A549 (cell line): ENCODE data around the gene PPM1M. TPM values are rescaled to one million over a fixed set of nuclear protein-coding genes. Genes with fewer than 3 reads are reported as not detected.

Source experiments
- ATAC-seq, 2 experiments: fragments of 200-7000 bp in 1 of 2; fragments of >200 bp in 1 of 2; cut with Nextera tagmentation in 1 of 2; cut with Tn5 transposase in 1 of 2; 3 replicates each; pipeline versions ENCODE4 v1.8.0 to v1.9.1; 2018 to 2020; ENCODE audit warnings: mild to moderate bottlenecking in 1 of 2, moderate library complexity in 1 of 2
- CTCF ChIA-PET: fragments of 300-600 bp; sonication (Branson Sonifier 250); formaldehyde crosslinking; extraction: SDS; loops from one replicate; lab custom pipeline; 2021; ENCODE audit warnings: antibody characterized with exemption, inconsistent platforms; lab: Yijun Ruan, JAX
- POLR2A ChIA-PET: fragments of 350-600 bp; formaldehyde crosslinking; extraction: SDS; loops from one replicate; lab custom pipeline; 2021; ENCODE audit warnings: antibody characterized with exemption, inconsistent platforms; lab: Yijun Ruan, JAX
- DNase-seq, 2 experiments: peaks; one replicate each; pipeline versions ENCODE4 v3.0.0 to v3.0.0-alpha.2; 2011 to 2016; ENCODE audit warnings: low read depth in 1 of 2, low spot score in 1 of 2
- FAIRE-seq: peaks from 2 replicates; lab custom pipeline; 2011; peaks lifted over from hg19 to GRCh38; lab: Jason Lieb, UNC
- H3K27ac ChIP-seq, 2 experiments: fragments of >200 bp; sonication (Bioruptor Twin); formaldehyde crosslinking; 3 replicates each; pipeline ENCODE4 v1.5.1; 2016 to 2017
- H3K4me1 ChIP-seq: fragments of >200 bp; sonication (Bioruptor Twin); formaldehyde crosslinking; 3 replicates; pipeline ENCODE4 v1.6.1; 2016
- H3K4me2 ChIP-seq: fragments of >200 bp; sonication (Bioruptor Twin); formaldehyde crosslinking; 3 replicates; pipeline ENCODE4 v1.6.1; 2016
- H3K4me3 ChIP-seq: fragments of >200 bp; sonication (Bioruptor Twin); formaldehyde crosslinking; 3 replicates; pipeline ENCODE4 v1.5.1; 2016
- H3K9me3 ChIP-seq: fragments of >200 bp; sonication (Bioruptor Twin); formaldehyde crosslinking; 3 replicates; pipeline ENCODE4 v1.6.1; 2016
- CHD4 ChIP-seq: fragments of 200-600 bp; sonication (generic); IDR thresholded peaks from 2 replicates; pipeline ENCODE4 v1.6.1; 2016; ENCODE audit warnings: antibody characterized with exemption, mild to moderate bottlenecking, borderline replicate concordance
- EHF ChIP-seq: fragments of 250-450 bp; sonication (Bioruptor Pico); IDR thresholded peaks from 2 replicates; pipeline ENCODE4 v1.5.0; 2020; ENCODE audit warnings: mild to moderate bottlenecking
- ESRRA ChIP-seq: fragments of 150-350 bp; IDR thresholded peaks from 2 replicates; pipeline ENCODE4 v1.6.1; 2014; ENCODE audit warnings: mild to moderate bottlenecking, low read length, borderline replicate concordance
- GATA3 ChIP-seq: IDR thresholded peaks from 2 replicates; pipeline ENCODE4 v1.6.1; 2012; ENCODE audit warnings: borderline replicate concordance
- MAFK ChIP-seq: fragments of 450-650 bp; IDR thresholded peaks from 2 replicates; pipeline ENCODE4 v1.6.1; 2014; ENCODE audit not compliant: partially characterized antibody
- NFE2L2 ChIP-seq: fragments of 150-350 bp; conservative IDR thresholded peaks from 2 replicates; pipeline ENCODE4 v1.6.1; 2014; ENCODE audit warnings: low read length
- RAD21 ChIP-seq, 2 experiments: fragments of >200 bp in 1 of 2; sonication (Bioruptor Twin) in 1 of 2; formaldehyde crosslinking in 1 of 2; IDR thresholded peaks in 1 of 2; conservative IDR thresholded peaks in 1 of 2; 2 replicates in 1 of 2; 3 replicates in 1 of 2; pipeline ENCODE4 v1.6.1; 2012 to 2018; ENCODE audit warnings: inconsistent platforms in 1 of 2
- TP53 ChIP-seq: fragments of 250-450 bp; sonication (Bioruptor Pico); IDR thresholded peaks from 2 replicates; pipeline ENCODE4 v1.5.0; 2021; ENCODE audit warnings: mild to moderate bottlenecking, moderate library complexity
- ZC3H11A ChIP-seq: fragments of 450-650 bp; IDR thresholded peaks from 2 replicates; pipeline ENCODE4 v1.6.1; 2014; ENCODE audit warnings: antibody characterized with exemption, mild to moderate bottlenecking
- ZNF302 ChIP-seq: fragments of 250-450 bp; sonication (Bioruptor Pico); IDR thresholded peaks from 2 replicates; pipeline ENCODE4 v1.9.0; 2021; ENCODE audit warnings: inconsistent platforms, mild to moderate bottlenecking, moderate library complexity
- WGBS: methylation state at CpG from one replicate; pipeline ENCODE4 v1.1.6; 2017; ENCODE audit errors: missing lambda C conversion rate; 5-methylcytosine and 5-hydroxymethylcytosine counted together
- polyA plus RNA-seq, 4 experiments: library from polyadenylated mRNA; depleted of rRNA in 3 of 4; stranded (reverse); fragments of >200 nt; fragmentation: RNase III in 1 of 4; extraction: RNeasy Plus Mini Kit Qiagen cat#74134 plus additional on column Dnase treatment in 1 of 4; gene quantifications; 2 replicates in 3 of 4; 3 replicates in 1 of 4; pipeline ENCODE4 v1.2.3, GENCODE V29; 2011 to 2017
- TF ChIP-seq, protein P1 (sequence below): fragments of 250-450 bp; sonication (Bioruptor Pico); IDR thresholded peaks from 2 replicates; pipeline ENCODE4 v1.5.0; 2021; ENCODE audit warnings: mild to moderate bottlenecking, moderate library complexity, borderline replicate concordance
- TF ChIP-seq, protein P2 (sequence below): IDR thresholded peaks from 2 replicates; pipeline ENCODE4 v1.6.1; 2012
- TF ChIP-seq, protein P3 (sequence below): fragments of >200 bp; sonication (Bioruptor Twin); formaldehyde crosslinking; IDR thresholded peaks from 3 replicates; pipeline ENCODE4 v1.5.1; 2016
- TF ChIP-seq, protein P4 (sequence below): fragments of >200 bp; sonication (Bioruptor Twin); formaldehyde crosslinking; IDR thresholded peaks from 3 replicates; pipeline ENCODE4 v1.6.1; 2016
- TF ChIP-seq, protein P5 (sequence below): fragments of 200-600 bp; sonication (generic); IDR thresholded peaks from 2 replicates; pipeline ENCODE4 v1.6.1; 2016; ENCODE audit warnings: antibody characterized with exemption, mild to moderate bottlenecking, moderate library complexity
- TF ChIP-seq, protein P6 (sequence below): IDR thresholded peaks from 2 replicates; pipeline ENCODE4 v1.6.1; 2012

PPM1M gene
- polyA plus RNA-seq, 2 of the 4 experiments (the other 2 are of a cell fraction): 5.9 to 6.3 TPM

DNA sequence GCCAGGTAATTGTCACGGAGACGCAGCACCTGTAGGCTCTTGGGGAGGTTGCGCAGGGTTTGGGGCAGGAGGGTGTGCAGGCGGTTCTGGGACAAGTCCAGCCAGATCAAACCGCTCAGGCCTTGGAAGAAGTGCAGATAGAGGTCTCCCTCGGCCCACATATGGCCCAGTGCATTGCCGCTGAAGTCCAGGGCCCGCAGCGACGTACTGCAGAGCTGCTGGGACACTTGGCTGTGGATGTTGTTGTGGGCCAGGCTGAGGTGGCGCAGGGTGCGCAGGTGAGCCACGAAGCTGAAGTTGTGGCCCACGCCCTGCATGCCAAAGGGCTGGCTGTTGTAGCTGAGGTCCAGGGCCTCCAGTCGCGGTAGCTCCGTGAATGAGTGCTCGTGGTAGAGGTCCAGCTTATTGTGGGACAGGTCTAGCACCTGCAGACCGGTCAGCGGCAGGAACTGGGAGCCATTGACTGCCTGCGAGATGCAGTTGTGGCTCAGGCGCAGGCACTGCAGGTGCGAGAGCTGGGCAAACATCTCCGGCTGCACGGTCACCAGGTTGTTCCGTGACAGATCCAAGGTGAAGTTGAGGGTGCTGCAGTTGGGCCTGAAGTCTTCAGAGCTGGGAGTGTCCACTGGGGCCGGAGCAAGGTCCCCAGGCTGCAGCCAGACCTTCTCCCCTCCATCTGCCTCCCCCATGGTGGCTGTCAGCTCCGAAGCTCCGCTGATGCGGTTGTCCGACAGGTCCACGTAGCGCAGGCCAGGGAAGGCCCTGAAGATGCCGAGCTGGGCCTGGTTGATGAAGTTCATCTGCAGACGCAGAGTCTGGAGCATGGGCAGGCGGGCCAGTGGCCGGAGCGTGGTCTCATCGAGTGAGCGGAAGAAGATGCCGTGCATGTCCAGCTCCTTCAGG, 23.0 kb upstream of the PPM1M start:
- WGBS: 80% methylated on average over 22 of the region's 41 CpGs
- ChIA-PET CTCF (interaction anchor here (0.5 to 12.2 kb wide), 13 partner anchors 11 to 224 kb away, joined by 3 to 198 read pairs (median 4); partner anchors contain the start of gene TWF2), POLR2A (interaction anchor here (0.6 kb wide), 1 partner anchor 16 kb away, joined by 3 read pairs; the partner anchor contains the start of gene TWF2)
- FAIRE-seq: no peak
- Histone ChIP-seq H3K27ac (no peak overlapping the region), H3K4me1 (peaks cover under 1% of the 10 kb centered on the region; the same call in 2 of the 3 replicates), H3K4me3 (no peak overlapping the region), H3K9me3 (no peaks in the 10 kb centered on the region), H3K4me2 (no peak overlapping the region)
- ATAC-seq: no peak
- no peak for TF ChIP-seq TP53
- no peak for DNase-seq

DNA sequence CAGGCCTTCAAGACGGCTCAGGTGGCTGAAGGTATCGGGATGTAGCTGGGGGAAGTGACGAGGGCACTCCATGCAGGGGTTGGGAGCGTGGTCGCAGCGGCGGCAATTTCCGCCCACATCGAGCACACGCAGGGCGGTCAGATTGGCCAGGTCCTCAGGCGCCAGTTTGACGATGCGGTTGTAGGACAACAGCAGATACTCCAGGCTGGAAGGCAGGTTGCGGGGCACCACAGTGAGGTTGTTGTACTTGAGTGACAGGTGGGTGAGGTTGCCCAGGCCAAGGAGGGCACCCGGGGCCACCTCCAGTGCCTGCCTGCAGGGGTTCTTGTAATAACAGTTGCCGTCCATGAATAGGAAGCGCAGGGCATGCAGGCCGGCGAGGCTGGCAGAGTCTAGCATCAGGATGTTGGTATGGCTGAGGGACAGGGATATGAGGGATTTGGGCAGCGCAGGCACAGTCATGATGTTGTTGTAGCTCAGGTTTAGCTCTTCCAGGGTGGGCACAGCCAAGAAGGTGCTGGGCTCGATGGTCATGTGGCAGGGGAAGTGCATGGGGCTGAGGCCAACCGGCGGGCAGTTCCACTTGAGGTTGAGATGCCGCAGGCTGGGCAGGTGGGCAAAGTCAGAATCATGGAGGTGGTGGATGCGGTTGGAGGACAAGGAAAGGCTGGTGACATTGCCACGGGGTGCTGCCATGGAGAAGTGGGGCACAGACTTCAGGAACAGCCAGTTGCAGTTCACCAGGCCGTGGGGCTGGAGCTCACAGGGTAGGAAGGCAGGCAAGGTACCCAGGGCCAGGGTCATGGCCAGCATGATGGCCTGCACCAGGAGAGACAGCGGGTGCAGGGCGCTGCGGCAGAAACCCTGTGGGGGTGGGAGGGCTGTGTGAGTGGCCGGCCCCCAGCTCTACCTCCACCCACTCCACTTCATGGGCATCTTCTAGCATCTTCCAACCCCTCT, 21.8 kb upstream of the PPM1M start:
- POLR2A ChIA-PET: no interaction called here
- CTCF ChIA-PET: interaction anchor here (0.7 to 12.2 kb wide), 8 partner anchors 10 to 116 kb away, joined by 3 to 198 read pairs (median 3); partner anchors contain the start of gene TWF2
- WGBS: 85% methylated on average over 32 of the region's 32 CpGs
- FAIRE-seq (no peak), ATAC-seq (no peak)
- TF ChIP-seq, protein P1, sequence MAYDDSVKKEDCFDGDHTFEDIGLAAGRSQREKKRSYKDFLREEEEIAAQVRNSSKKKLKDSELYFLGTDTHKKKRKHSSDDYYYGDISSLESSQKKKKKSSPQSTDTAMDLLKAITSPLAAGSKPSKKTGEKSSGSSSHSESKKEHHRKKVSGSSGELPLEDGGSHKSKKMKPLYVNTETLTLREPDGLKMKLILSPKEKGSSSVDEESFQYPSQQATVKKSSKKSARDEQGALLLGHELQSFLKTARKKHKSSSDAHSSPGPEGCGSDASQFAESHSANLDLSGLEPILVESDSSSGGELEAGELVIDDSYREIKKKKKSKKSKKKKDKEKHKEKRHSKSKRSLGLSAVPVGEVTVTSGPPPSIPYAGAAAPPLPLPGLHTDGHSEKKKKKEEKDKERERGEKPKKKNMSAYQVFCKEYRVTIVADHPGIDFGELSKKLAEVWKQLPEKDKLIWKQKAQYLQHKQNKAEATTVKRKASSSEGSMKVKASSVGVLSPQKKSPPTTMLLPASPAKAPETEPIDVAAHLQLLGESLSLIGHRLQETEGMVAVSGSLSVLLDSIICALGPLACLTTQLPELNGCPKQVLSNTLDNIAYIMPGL (CRISPR knock-in tag): no peak
- TF ChIP-seq RAD21 (conservative IDR thresholded peaks at IDR 0.05 in 1 of 2, IDR thresholded peaks at IDR 0.05 in 1 of 2) (no peak), NFE2L2 (no peak), ESRRA (no peak), GATA3 (no peak), EHF (no peak), ZNF302 (no peak)
- TF ChIP-seq, protein P2, sequence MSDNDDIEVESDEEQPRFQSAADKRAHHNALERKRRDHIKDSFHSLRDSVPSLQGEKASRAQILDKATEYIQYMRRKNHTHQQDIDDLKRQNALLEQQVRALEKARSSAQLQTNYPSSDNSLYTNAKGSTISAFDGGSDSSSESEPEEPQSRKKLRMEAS: no peak
- TF ChIP-seq, protein P3, sequence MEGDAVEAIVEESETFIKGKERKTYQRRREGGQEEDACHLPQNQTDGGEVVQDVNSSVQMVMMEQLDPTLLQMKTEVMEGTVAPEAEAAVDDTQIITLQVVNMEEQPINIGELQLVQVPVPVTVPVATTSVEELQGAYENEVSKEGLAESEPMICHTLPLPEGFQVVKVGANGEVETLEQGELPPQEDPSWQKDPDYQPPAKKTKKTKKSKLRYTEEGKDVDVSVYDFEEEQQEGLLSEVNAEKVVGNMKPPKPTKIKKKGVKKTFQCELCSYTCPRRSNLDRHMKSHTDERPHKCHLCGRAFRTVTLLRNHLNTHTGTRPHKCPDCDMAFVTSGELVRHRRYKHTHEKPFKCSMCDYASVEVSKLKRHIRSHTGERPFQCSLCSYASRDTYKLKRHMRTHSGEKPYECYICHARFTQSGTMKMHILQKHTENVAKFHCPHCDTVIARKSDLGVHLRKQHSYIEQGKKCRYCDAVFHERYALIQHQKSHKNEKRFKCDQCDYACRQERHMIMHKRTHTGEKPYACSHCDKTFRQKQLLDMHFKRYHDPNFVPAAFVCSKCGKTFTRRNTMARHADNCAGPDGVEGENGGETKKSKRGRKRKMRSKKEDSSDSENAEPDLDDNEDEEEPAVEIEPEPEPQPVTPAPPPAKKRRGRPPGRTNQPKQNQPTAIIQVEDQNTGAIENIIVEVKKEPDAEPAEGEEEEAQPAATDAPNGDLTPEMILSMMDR: no peak
- TF ChIP-seq, all 56 proteins: peak for 0
- Histone ChIP-seq H3K4me3 (no peak overlapping the region), H3K9me3 (no peaks in the 10 kb centered on the region), H3K27ac (no peak overlapping the region), H3K4me2 (no peak overlapping the region), H3K4me1 (no peaks in the 10 kb centered on the region)
- no peak for DNase-seq

DNA sequence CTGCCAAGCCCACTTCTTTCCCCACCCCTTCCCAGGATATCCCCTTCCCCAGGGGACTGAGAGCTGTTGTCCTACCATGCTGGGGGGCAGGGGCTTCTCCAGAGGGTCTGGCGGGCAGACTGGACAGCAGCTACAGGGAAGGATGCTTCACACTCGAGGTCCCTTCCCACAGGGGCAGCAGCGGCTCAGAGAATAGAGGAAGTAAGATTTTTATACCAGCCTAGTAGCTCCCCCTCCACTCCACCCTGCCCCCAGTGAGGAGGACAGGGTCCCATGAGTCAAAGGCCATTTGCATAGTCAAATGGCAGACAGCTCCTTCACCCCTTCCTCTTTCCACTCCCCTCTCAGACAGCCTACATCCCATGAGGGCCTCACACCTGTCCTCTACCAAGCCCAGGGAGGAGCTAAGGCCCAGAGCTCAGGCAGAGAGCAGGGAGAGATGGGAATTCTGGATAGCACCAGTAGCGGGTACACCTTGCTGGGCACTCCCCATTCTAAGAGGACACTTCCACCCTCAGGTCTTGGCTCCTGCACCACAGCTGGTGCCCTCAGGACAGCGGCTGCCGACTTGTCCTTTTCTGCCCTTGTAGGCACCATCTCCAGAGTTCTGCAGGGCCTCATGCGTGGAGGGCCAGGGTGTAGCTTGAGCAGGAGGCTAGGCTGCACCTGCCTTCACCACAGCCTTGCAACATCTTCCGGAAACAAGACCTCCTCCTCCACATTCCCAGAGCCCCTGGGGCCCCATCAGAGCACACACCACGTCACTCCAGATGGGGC, 19.9 kb upstream of the PPM1M start, which contains the start of gene TLR9:
Gene TLR9, minus strand, starts transcription at position 194 of the 777 bp plus-strand sequence. Its CDS starts 116 bp downstream, at position 78.
- Histone ChIP-seq H3K27ac (no peak within 1 kb of the TSS), H3K4me1 (no peaks in the 10 kb centered on the region), H3K4me3 (no peak within 1 kb of the TSS), H3K4me2 (no peak within 1 kb of the TSS), H3K9me3 (no peaks in the 10 kb centered on the region)
- no peak for DNase-seq
- ATAC-seq: no peak
- ChIA-PET POLR2A (no interaction called here), CTCF (interaction anchor here (1.2 to 12.2 kb wide), 5 partner anchors 8 to 114 kb away, joined by 4 to 198 read pairs (median 8); partner anchors contain the start of gene TWF2)
- no peak for FAIRE-seq
- 79% methylated on average over 8 of the region's 9 CpGs for WGBS
- TF ChIP-seq, protein P4, sequence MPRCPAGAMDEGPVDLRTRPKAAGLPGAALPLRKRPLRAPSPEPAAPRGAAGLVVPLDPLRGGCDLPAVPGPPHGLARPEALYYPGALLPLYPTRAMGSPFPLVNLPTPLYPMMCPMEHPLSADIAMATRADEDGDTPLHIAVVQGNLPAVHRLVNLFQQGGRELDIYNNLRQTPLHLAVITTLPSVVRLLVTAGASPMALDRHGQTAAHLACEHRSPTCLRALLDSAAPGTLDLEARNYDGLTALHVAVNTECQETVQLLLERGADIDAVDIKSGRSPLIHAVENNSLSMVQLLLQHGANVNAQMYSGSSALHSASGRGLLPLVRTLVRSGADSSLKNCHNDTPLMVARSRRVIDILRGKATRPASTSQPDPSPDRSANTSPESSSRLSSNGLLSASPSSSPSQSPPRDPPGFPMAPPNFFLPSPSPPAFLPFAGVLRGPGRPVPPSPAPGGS: no peak
- TF ChIP-seq NFE2L2 (no peak), MAFK (no peak), CHD4 (no peak), ZC3H11A (no peak)
- TF ChIP-seq, protein P5, sequence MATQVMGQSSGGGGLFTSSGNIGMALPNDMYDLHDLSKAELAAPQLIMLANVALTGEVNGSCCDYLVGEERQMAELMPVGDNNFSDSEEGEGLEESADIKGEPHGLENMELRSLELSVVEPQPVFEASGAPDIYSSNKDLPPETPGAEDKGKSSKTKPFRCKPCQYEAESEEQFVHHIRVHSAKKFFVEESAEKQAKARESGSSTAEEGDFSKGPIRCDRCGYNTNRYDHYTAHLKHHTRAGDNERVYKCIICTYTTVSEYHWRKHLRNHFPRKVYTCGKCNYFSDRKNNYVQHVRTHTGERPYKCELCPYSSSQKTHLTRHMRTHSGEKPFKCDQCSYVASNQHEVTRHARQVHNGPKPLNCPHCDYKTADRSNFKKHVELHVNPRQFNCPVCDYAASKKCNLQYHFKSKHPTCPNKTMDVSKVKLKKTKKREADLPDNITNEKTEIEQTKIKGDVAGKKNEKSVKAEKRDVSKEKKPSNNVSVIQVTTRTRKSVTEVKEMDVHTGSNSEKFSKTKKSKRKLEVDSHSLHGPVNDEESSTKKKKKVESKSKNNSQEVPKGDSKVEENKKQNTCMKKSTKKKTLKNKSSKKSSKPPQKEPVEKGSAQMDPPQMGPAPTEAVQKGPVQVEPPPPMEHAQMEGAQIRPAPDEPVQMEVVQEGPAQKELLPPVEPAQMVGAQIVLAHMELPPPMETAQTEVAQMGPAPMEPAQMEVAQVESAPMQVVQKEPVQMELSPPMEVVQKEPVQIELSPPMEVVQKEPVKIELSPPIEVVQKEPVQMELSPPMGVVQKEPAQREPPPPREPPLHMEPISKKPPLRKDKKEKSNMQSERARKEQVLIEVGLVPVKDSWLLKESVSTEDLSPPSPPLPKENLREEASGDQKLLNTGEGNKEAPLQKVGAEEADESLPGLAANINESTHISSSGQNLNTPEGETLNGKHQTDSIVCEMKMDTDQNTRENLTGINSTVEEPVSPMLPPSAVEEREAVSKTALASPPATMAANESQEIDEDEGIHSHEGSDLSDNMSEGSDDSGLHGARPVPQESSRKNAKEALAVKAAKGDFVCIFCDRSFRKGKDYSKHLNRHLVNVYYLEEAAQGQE: no peak
- TF ChIP-seq, protein P6, sequence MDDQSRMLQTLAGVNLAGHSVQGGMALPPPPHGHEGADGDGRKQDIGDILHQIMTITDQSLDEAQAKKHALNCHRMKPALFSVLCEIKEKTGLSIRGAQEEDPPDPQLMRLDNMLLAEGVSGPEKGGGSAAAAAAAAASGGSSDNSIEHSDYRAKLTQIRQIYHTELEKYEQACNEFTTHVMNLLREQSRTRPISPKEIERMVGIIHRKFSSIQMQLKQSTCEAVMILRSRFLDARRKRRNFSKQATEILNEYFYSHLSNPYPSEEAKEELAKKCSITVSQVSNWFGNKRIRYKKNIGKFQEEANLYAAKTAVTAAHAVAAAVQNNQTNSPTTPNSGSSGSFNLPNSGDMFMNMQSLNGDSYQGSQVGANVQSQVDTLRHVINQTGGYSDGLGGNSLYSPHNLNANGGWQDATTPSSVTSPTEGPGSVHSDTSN: no peak
